ENCODE results near the gene PRKAG2. TPM values are rescaled to one million over a fixed set of nuclear protein-coding genes. Genes with fewer than 3 reads are reported as not detected.

Gene PRKAG2
- total RNA-seq, 1 donor from 2014 or later = 4.7 TPM

DNA sequence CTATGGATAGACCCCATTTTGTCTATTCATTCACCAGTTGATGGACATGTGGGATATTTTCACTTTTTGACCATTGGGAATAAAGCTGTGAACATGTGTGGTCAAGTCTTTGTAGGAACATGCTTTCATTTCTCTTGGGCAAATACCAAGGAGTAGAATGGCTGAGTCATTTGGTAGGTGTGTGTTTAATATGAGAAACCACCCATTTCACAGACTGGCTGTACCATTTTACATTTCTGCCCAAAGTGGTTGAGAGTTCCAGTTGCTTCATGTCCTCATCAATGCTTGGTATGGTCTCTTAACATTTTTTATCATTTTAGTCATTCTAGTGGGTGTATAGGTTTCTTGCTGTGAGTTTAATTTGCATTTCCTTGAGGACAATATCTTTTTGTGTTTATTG, 232.4 kb downstream of the PRKAG2 start:
- Histone ChIP-seq H3K36me3 (ENCODE audit: control insufficient read depth in 3 of 3, insufficient read depth in 3 of 3, low read length in 3 of 3) (no peaks in the 10 kb centered on the region), H3K27me3 (ENCODE audit: control insufficient read depth in 3 of 3, insufficient read depth in 3 of 3, low read length in 3 of 3) (no peaks in the 10 kb centered on the region), H3K9ac (ENCODE audit: low read depth in 1 of 3, low read length in 3 of 3) (no peak overlapping the region), H3K4me1 (ENCODE audit: control insufficient read depth in 3 of 3, insufficient read depth in 3 of 3, low read length in 3 of 3) (peaks cover 0 to 4% (median 0%) of the 10 kb centered on the region in 3 donors), H3K27ac (ENCODE audit: low read depth, low read length) (no peak overlapping the region), H3K4me3 (ENCODE audit: low read length in 3 of 3) (no peak overlapping the region), H3K9me3 (ENCODE audit: control insufficient read depth in 3 of 3, low read length in 3 of 3) (no peaks in the 10 kb centered on the region)

DNA sequence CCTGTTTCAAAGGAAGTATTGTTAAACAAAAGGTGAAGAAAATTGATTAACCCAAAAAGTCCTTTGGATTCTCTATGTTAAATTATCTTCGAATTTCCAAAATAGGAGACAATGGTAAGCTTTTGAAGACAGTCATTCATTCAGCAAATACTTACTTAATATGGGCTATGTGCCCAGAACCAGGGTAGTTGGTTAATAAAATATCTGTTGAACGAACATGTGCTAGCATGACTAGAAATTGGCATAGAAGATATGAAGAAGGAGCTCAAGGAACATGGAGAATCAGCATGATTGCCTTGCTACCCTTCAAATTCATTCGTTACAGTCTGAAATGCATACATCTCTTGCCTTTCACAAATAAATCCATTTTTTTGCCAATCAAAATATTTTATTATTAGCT, 234.2 kb downstream of the PRKAG2 start:
- Histone ChIP-seq H3K4me1 (ENCODE audit: control insufficient read depth in 3 of 3, insufficient read depth in 3 of 3, low read length in 3 of 3) (peaks cover 0 to 4% (median 3%) of the 10 kb centered on the region in 3 donors), H3K9ac (ENCODE audit: low read depth in 1 of 3, low read length in 3 of 3) (no peak overlapping the region), H3K36me3 (ENCODE audit: control insufficient read depth in 3 of 3, insufficient read depth in 3 of 3, low read length in 3 of 3) (no peaks in the 10 kb centered on the region), H3K9me3 (ENCODE audit: control insufficient read depth in 3 of 3, low read length in 3 of 3) (no peaks in the 10 kb centered on the region), H3K27me3 (ENCODE audit: control insufficient read depth in 3 of 3, insufficient read depth in 3 of 3, low read length in 3 of 3) (no peaks in the 10 kb centered on the region), H3K27ac (ENCODE audit: low read depth, low read length) (no peak overlapping the region), H3K4me3 (ENCODE audit: low read length in 3 of 3) (no peak overlapping the region)

DNA sequence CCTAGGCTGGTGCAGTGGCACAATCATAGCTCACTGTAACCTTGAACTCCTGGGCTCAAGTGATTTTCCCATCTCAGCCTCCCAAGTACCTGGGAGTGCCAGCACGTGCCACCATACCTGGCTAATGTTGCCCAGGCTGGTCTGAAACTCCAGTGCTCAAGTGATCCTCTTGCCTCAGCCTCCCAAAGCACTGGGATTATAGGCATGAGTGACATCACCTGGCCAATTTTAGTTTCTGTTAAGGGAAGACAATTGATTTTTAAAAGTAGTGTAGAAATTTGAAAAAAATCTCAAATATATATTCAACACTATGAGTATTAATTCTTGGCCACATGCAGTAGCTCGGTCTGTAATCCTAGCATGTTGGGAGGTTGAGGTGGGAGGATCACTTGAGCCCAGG, 235.3 kb downstream of the PRKAG2 start:
- H3K4me1 ChIP-seq (ENCODE audit: control insufficient read depth in 3 of 3, insufficient read depth in 3 of 3, low read length in 3 of 3) = peaks cover 0 to 4% (median 3%) of the 10 kb centered on the region in 3 donors
- no peak overlapping the region for H3K27ac ChIP-seq (ENCODE audit: low read depth, low read length)
- no peaks in the 10 kb centered on the region for H3K27me3 ChIP-seq (ENCODE audit: control insufficient read depth in 3 of 3, insufficient read depth in 3 of 3, low read length in 3 of 3)
- no peak overlapping the region for H3K9ac ChIP-seq (ENCODE audit: low read depth in 1 of 3, low read length in 3 of 3)
- no peaks in the 10 kb centered on the region for H3K36me3 ChIP-seq (ENCODE audit: control insufficient read depth in 3 of 3, insufficient read depth in 3 of 3, low read length in 3 of 3)
- no peak overlapping the region for H3K4me3 ChIP-seq (ENCODE audit: low read length in 3 of 3)
- no peaks in the 10 kb centered on the region for H3K9me3 ChIP-seq (ENCODE audit: control insufficient read depth in 3 of 3, low read length in 3 of 3)

- Histone ChIP-seq H3K9me3 (ENCODE audit: control insufficient read depth in 3 of 3, low read length in 3 of 3) (no peaks in the 10 kb centered on the region), H3K27me3 (ENCODE audit: control insufficient read depth in 3 of 3, insufficient read depth in 3 of 3, low read length in 3 of 3) (no peaks in the 10 kb centered on the region), H3K27ac (ENCODE audit: low read depth, low read length) (no peak overlapping the region), H3K4me1 (ENCODE audit: control insufficient read depth in 3 of 3, insufficient read depth in 3 of 3, low read length in 3 of 3) (peaks cover 0 to 7% (median 3%) of the 10 kb centered on the region in 3 donors), H3K36me3 (ENCODE audit: control insufficient read depth in 3 of 3, insufficient read depth in 3 of 3, low read length in 3 of 3) (no peaks in the 10 kb centered on the region), H3K4me3 (ENCODE audit: low read length in 3 of 3) (no peak overlapping the region), H3K9ac (ENCODE audit: low read depth in 1 of 3, low read length in 3 of 3) (no peak overlapping the region)
These were observed 239.1 kb downstream of the PRKAG2 start for GRCh38 chr7:151637781-151638261.

GRCh38 chr7:151634643-151635042, 242.3 kb downstream of the PRKAG2 start:
- no peaks in the 10 kb centered on the region for H3K9me3 ChIP-seq (ENCODE audit: control insufficient read depth in 3 of 3, low read length in 3 of 3)
- no peaks in the 10 kb centered on the region for H3K36me3 ChIP-seq (ENCODE audit: control insufficient read depth in 3 of 3, insufficient read depth in 3 of 3, low read length in 3 of 3)
- H3K9ac ChIP-seq (ENCODE audit: low read depth in 1 of 3, low read length in 3 of 3) = no peak overlapping the region
- H3K27me3 ChIP-seq (ENCODE audit: control insufficient read depth in 3 of 3, insufficient read depth in 3 of 3, low read length in 3 of 3) = no peaks in the 10 kb centered on the region
- H3K4me3 ChIP-seq (ENCODE audit: low read length in 3 of 3) = no peak overlapping the region
- H3K27ac ChIP-seq (ENCODE audit: low read depth, low read length) = no peak overlapping the region
- peaks cover 5 to 12% (median 12%) of the 10 kb centered on the region in 3 donors for H3K4me1 ChIP-seq (ENCODE audit: control insufficient read depth in 3 of 3, insufficient read depth in 3 of 3, low read length in 3 of 3)

GRCh38 chr7:151633516-151633812, 243.5 kb downstream of the PRKAG2 start:
- H3K4me3 ChIP-seq (ENCODE audit: low read length in 3 of 3) = no peak overlapping the region
- H3K9ac ChIP-seq (ENCODE audit: low read depth in 1 of 3, low read length in 3 of 3) = no peak overlapping the region
- H3K9me3 ChIP-seq (ENCODE audit: control insufficient read depth in 3 of 3, low read length in 3 of 3) = no peaks in the 10 kb centered on the region
- no peaks in the 10 kb centered on the region for H3K36me3 ChIP-seq (ENCODE audit: control insufficient read depth in 3 of 3, insufficient read depth in 3 of 3, low read length in 3 of 3)
- peaks cover 5 to 12% (median 12%) of the 10 kb centered on the region in 3 donors for H3K4me1 ChIP-seq (ENCODE audit: control insufficient read depth in 3 of 3, insufficient read depth in 3 of 3, low read length in 3 of 3)
- H3K27ac ChIP-seq (ENCODE audit: low read depth, low read length) = no peak overlapping the region
- H3K27me3 ChIP-seq (ENCODE audit: control insufficient read depth in 3 of 3, insufficient read depth in 3 of 3, low read length in 3 of 3) = no peaks in the 10 kb centered on the region

DNA sequence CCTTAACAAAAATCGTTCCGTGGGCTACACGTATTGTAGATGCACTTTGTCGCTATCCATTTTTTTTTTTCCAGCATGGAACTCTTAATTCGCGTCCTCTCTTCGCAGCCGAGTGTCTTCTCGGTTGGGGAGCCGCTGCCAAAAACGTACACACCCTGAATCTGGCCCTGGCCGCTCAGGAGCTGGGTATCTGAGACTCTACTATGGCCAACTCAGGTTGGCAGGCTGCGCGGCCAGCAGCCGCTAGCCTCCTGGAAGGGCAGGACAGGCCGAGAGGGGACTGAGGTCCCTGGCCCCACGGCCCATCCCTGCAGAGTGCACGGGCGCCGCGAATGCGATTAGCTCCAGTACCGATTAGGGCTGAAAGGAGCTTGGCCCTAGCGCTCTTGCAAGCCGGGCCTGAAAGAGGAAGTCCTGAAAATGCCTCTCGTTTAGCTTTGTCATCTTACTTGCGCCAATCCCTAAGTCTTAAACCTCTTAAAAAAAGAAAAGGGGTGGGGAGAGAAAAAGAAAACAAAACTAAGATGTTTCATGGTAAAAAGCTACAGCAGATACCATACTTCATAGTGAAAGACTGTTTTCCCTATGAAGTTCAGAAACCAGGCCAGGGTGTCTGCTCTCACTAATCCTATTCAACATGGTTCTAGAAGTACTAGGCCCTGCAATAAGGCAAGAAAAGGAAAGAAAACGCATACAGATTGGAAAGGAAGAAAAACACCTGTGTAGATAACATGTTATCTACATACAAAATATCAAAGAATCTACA, 244.0 kb downstream of the PRKAG2 start:
- peak overlapping the region; percentile 32 for H3K27ac ChIP-seq (ENCODE audit: low read depth, low read length)
- no peaks in the 10 kb centered on the region for H3K27me3 ChIP-seq (ENCODE audit: control insufficient read depth in 3 of 3, insufficient read depth in 3 of 3, low read length in 3 of 3)
- peak overlapping the region in 1 of 3 donors; percentile 19 for H3K9ac ChIP-seq (ENCODE audit: low read depth in 1 of 3, low read length in 3 of 3)
- H3K4me3 ChIP-seq (ENCODE audit: low read length in 3 of 3) = peak overlapping the region; percentile 39 to 62 (median 54)
- H3K36me3 ChIP-seq (ENCODE audit: control insufficient read depth in 3 of 3, insufficient read depth in 3 of 3, low read length in 3 of 3) = no peaks in the 10 kb centered on the region
- no peaks in the 10 kb centered on the region for H3K9me3 ChIP-seq (ENCODE audit: control insufficient read depth in 3 of 3, low read length in 3 of 3)
- peaks cover 5 to 12% (median 11%) of the 10 kb centered on the region in 3 donors for H3K4me1 ChIP-seq (ENCODE audit: control insufficient read depth in 3 of 3, insufficient read depth in 3 of 3, low read length in 3 of 3)

DNA sequence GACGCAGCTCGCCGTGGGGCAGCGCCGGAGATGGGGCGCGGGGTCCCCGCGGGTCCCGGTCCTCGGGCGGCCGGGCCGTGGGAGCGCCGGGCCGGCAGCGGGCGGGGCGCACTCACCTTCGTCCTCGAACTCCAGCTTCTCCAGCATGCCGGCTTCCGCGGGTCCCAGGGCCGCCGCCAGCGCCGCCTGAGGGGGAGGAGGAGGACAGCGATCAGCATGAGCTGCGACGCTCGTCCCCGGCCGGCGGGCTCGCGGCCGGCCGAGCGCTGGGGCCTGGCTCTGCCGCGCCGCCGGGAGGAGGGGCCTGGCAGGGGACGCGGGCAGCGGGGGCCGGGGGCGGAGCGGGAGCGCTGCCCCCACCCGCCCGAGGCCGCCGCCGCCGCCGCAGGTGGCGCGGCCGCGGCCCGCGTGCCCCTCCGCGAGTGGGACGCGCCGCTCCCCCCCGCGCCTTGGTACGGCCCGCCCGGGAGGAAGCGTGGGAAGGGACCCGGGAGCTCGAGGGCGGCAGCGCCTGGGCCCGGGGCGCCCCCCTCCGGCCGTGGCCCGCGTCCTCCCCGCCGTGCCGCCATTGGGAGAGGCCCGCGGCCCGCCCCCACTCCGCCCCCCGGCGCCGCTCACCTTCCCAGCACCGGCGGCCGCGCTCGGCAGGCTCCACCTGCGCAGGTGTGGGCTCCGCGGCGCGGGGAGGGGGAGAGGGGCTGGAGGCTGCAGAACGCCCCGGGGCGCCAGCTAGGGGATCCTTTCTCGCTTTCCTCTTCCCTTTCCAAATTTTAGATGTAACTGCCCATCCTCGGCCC, 244.8 kb downstream of the PRKAG2 start:
- H3K27ac ChIP-seq (ENCODE audit: low read depth, low read length) = peak overlapping the region; percentile 32
- H3K27me3 ChIP-seq (ENCODE audit: control insufficient read depth in 3 of 3, insufficient read depth in 3 of 3, low read length in 3 of 3) = no peaks in the 10 kb centered on the region
- no peaks in the 10 kb centered on the region for H3K9me3 ChIP-seq (ENCODE audit: control insufficient read depth in 3 of 3, low read length in 3 of 3)

GRCh38 chr7:151631570-151631952, 245.4 kb downstream of the PRKAG2 start:
- no peak overlapping the region for H3K27ac ChIP-seq (ENCODE audit: low read depth, low read length)
- peak overlapping the region; percentile 71 to 77 (median 75) for H3K4me3 ChIP-seq (ENCODE audit: low read length in 3 of 3)
- H3K9ac ChIP-seq (ENCODE audit: low read depth in 1 of 3, low read length in 3 of 3) = peak overlapping the region; percentile 47 to 78 (median 71)
- H3K9me3 ChIP-seq (ENCODE audit: control insufficient read depth in 3 of 3, low read length in 3 of 3) = no peaks in the 10 kb centered on the region
- no peaks in the 10 kb centered on the region for H3K36me3 ChIP-seq (ENCODE audit: control insufficient read depth in 3 of 3, insufficient read depth in 3 of 3, low read length in 3 of 3)
- no peaks in the 10 kb centered on the region for H3K27me3 ChIP-seq (ENCODE audit: control insufficient read depth in 3 of 3, insufficient read depth in 3 of 3, low read length in 3 of 3)
- peaks cover 5 to 12% (median 9%) of the 10 kb centered on the region in 3 donors for H3K4me1 ChIP-seq (ENCODE audit: control insufficient read depth in 3 of 3, insufficient read depth in 3 of 3, low read length in 3 of 3)

More for the DNA sequence above, 244.8 kb downstream of the PRKAG2 start:
- Histone ChIP-seq H3K9ac (ENCODE audit: low read depth in 1 of 3, low read length in 3 of 3) (peak overlapping the region in 2 of 3 donors; percentile 71 to 78), H3K4me1 (ENCODE audit: control insufficient read depth in 3 of 3, insufficient read depth in 3 of 3, low read length in 3 of 3) (peaks cover 5 to 12% (median 9%) of the 10 kb centered on the region in 3 donors), H3K36me3 (ENCODE audit: control insufficient read depth in 3 of 3, insufficient read depth in 3 of 3, low read length in 3 of 3) (no peaks in the 10 kb centered on the region), H3K4me3 (ENCODE audit: low read length in 3 of 3) (peak overlapping the region; percentile 62 to 75 (median 71))
